HK-2 (cell line): ENCODE measurements around the gene DUS4L.
"Not testable (repeated sequence)": the region's sequence is repeated elsewhere in the genome, so short reads cannot be mapped to it uniquely, and the experiment has no call there.

Experiments
- DNase-seq: peaks from one replicate; pipeline ENCODE4 v3.0.0-alpha.2; 2018; ENCODE audit not compliant: unreplicated experiment

Gene DUS4L, protein sequence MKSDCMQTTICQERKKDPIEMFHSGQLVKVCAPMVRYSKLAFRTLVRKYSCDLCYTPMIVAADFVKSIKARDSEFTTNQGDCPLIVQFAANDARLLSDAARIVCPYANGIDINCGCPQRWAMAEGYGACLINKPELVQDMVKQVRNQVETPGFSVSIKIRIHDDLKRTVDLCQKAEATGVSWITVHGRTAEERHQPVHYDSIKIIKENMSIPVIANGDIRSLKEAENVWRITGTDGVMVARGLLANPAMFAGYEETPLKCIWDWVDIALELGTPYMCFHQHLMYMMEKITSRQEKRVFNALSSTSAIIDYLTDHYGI

DNA sequence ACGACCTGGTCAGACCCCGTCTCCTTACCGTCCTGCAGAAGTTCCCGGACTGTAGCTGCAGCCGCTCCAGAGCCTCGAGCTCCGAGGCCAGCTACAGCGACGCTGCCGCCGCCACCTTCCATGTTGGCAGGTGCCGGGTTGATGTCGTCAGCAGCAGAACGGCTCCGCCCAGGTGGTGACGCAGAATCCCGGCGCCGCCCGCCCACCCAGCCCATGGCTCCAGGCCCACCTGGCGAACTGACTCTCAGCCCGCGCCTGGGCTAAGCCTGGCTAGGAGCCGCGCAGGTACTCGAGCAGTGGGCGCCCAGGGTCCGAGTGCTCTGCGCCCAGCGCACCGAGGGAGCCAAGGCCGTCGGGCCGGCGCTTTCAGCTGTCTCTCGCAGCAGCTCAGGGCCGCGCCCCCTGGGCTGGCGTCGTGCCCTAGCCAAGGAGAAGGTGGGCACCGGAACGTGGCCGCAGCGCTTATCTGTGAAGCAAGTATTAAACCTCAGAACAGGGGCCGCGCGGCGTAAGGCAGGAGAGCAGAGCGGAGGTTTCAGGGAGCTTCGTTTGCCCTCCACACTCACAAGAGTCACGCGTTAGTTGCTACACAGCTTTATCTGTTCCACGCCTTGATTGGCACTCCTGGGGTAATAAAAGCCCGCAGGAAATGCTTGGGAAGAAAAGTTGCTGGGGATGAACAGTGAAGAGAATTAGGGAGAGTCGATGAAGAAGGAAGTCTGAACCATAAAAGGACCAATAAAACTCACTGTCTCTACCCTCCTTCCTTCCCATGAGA lies at the start of gene DUS4L, which contains the start of gene COG5:
DUS4L (plus strand) TSS at position 197 of the 778 bp plus-strand sequence. CDS start 3,100 bp downstream, outside the sequence.
COG5 (minus strand) TSS at position 146 of the 778 bp plus-strand sequence; CDS start at position 122, 24 bp downstream.
- peak; percentile 87 for DNase-seq

GRCh38 chr7:107526672-107527071 lies 37.1 kb upstream of the DUS4L start:
- no peak for DNase-seq

- no peak for DNase-seq
These were observed 36.6 kb upstream of the DUS4L start for GRCh38 chr7:107527196-107527595.

GRCh38 chr7:107528461-107528860 lies 35.3 kb upstream of the DUS4L start:
- no peak for DNase-seq

DNA sequence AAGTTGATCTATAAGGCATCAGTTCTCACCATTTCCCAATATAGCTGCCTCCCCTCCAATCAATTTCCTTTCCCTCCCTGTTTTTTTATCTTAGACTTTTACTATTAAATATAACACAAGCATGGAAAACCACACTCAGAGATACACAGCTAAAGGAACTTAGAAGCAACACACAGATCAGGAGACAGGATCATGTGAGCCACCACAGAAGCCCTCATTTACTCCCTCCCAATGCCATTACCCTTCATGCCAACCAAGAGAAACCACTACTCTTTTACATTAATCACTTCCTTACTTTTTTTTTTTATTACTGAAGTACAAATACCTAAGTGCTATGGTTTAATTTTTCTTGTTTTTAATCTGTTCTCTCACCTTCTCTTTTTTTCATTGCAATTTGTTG lies 33.0 kb upstream of the DUS4L start:
- DNase-seq = no peak

- no peak for DNase-seq
These were observed 29.6 kb upstream of the DUS4L start for GRCh38 chr7:107534139-107534538.

DNA sequence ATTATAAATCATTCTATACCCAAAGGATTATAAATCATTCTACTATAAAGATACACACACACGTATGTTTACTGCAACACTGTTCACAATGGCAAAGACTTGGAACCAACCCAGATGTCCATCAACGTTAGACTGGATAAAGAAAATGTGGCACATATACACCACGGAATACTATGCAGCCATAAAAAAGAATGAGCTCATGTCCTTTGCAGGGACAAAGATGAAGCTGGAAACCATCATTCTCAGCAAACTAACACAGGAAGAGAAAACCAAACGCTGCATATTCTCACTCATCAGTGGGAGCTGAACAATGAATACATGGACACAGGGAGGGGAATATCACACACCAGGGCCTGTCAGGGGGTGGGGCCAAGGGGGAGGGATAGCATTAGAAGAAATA lies 26.5 kb upstream of the DUS4L start:
- DNase-seq = not testable (repeated sequence)

GRCh38 chr7:107538001-107538400 lies 25.8 kb upstream of the DUS4L start:
- no peak for DNase-seq

- DNase-seq = no peak
These were observed 20.3 kb upstream of the DUS4L start for GRCh38 chr7:107543338-107543993.

- DNase-seq = no peak
These were observed 18.8 kb upstream of the DUS4L start for GRCh38 chr7:107544848-107545591.

- DNase-seq = no peak
These were observed 11.8 kb upstream of the DUS4L start for GRCh38 chr7:107551936-107552335.

DNA sequence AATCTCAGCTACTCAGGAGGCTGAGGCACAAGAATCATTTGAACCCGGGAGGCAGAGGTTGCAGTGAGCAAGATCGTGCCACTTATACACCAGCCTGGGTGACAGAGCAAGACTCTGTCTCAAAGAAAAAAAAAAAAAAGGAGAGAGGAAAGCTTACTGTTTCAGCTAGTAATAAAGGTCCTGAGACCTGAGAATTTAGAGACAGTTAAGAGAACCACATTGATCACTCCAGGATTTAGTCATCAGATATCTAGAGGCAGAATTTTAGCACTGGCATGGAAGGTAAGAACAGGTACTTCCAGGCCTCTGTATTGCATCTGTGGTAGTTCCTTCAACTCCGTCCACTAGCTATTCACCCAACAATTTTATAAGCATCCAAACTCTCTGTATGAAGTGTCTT lies 7.9 kb upstream of the DUS4L start:
- DNase-seq = no peak

GRCh38 chr7:107559864-107560263 lies 3.9 kb upstream of the DUS4L start:
- no peak for DNase-seq

DNA sequence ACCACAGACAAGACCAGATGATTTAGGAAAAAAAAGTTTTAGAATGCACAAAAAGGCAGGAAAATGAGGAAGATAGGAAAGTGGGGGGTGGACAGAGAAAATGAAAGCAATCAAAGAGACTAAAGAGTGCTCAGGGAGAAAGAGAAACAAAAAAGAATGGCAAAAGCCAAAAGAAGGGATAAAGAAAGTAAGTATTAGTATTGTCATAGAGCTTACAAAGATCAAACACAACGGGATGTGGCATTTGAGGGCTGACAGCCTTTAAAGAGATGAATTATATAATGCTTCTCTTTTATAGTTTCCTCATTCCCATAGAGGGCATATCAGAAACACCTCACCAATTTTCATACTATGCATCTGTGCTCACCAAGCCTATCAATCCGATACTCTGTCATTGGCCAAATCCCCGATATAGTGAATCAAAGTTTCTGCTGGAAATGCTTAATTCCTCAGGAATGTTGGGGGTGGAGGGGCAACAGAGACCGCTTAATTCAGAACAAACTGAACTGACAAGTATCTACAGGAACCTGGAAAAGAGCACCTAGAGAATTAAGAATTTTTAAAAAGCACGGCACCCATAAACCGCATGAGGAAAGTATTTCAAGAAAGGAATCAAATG lies 2.8 kb upstream of the DUS4L start:
- no peak for DNase-seq

- no peak for DNase-seq
These were observed 543 bp upstream of the DUS4L start for GRCh38 chr7:107563081-107563774.

DNA sequence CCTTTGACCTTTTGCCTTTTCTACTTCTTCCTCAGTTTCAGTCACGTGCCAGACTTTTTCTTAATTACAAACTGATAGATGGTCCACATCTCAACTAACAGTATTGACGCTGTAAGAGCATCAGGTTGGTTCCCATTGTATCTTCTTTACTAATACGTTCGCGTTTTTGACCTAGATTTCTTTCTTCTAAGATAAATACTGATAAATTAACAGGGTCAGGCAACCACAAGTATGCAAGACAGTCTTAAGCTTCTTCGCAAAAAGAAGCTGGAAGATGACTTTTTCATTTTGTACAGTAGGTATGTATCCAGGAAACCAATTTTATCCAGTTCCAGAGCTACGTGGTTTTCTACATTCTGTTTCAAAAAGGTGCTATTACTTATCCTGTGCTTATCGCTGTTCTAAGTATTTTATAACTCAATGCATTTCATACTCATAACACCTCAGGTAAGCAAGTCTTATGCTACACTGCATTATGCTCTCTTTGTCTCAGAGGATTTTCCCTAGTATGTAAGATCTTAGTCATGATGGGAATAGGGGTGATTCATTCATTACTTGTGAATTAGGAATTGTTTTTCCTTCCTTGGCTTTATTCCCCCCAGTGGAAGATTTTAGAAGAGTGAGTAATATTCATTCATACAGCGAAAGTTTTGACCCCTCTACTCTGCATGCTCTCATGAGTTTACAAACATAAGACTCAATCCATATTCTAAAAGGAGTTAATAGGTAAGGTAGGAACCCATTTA lies 955 bp downstream of the DUS4L start:
- DNase-seq = no peak

GRCh38 chr7:107570298-107570697 lies 6.5 kb downstream of the DUS4L start:
- no peak for DNase-seq

GRCh38 chr7:107573537-107573936 lies 9.8 kb downstream of the DUS4L start:
- no peak for DNase-seq

DNA sequence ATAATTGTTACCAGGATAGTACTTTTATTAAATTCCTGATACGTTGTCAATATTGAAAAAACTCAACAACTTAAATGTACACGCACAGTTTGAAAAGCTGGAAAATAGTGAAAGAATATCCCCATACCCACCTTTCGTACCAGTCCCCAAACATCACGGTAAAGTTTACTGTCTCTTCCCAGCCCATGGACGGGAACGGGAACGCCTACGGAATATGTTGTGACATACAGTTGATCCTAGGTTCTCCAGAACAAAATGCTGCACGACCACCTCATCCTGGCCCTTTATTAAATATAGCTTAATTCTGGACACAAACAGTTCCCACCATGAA lies 15.7 kb downstream of the DUS4L start:
- DNase-seq = no peak
